ENCODE results near the gene DNHD1.

The DNHD1 gene

GRCh38 chr11:6565325-6565724 is 68.2 kb downstream of the DNHD1 start:
- no peak for DNase-seq

DNA sequence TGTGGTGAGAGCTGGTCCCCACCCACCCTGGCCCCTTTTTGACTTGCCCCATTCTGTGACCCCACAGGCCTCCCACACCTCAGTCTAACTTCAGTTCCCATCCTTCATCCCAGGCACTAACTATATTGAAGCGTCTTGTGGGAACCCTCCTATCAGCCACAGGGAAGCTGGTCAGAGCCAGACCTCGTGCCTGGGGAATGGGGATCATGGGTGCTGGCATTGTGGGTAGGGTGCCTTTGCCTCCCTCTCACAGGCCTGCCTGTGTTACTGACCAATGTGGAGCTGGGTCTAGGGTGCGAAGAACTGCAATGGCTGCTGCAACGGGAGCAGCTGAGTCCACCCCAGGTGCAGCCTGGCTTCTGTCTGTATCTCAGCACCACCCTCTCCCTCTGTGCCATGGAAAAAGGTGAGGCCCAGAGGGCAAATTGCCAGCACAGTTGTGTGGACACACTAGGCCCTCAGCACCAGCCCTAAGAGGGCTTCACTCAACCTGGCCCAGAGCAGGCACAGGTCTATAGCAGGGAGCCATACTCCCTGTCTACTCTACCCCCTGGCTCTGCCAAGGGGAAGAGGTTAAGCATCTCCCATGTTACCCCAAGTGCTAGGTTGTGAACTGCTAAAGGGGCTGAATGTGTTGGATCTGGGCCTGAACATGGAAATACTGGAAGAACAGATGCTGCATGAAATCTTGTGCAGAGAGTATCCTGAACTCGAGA is 69.1 kb downstream of the DNHD1 start:
- DNase-seq = no peak

GRCh38 chr11:6566704-6567370 is 69.8 kb downstream of the DNHD1 start:
- DNase-seq = peak; percentile 36

- no peak for DNase-seq
Observed at GRCh38 chr11:6567371-6567745, 70.3 kb downstream of the DNHD1 start.

DNA sequence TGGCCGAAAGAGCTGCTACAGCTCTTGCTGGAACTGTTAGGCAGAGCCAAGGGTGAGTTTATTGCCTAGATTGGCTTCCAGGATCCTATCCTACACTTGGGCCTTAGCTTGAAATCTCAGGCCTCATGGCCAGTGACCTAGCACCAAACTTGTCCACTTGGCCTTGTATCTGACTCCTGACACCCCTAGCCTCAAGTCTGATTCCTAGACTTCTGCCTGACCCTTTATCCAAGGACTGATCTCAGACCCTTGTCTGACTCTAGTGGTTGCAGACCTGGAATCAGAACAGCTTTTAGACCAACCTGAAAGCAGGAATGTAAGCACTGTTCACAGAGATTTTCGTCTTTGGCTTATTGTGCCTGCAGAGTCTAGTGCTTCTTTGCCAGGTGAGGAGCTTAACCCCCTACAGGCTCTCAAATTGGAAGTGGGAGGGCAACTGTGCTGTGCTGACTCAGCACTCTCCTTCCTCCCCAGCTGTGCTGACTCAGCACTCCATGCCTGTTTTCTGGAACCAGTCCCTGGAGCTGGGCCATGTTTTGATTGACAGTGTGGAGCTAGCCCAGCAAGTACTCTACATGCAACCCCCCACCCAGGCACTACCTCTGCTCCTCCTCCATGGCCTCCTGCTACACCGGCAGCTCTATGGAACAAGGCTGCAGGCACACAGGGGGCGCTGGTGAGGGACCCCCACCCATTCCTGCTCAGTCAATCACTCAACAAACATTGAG is 71.3 kb downstream of the DNHD1 start:
- peak; percentile 61 for DNase-seq

GRCh38 chr11:6569706-6570105 is 72.6 kb downstream of the DNHD1 start:
- DNase-seq = no peak

DNA sequence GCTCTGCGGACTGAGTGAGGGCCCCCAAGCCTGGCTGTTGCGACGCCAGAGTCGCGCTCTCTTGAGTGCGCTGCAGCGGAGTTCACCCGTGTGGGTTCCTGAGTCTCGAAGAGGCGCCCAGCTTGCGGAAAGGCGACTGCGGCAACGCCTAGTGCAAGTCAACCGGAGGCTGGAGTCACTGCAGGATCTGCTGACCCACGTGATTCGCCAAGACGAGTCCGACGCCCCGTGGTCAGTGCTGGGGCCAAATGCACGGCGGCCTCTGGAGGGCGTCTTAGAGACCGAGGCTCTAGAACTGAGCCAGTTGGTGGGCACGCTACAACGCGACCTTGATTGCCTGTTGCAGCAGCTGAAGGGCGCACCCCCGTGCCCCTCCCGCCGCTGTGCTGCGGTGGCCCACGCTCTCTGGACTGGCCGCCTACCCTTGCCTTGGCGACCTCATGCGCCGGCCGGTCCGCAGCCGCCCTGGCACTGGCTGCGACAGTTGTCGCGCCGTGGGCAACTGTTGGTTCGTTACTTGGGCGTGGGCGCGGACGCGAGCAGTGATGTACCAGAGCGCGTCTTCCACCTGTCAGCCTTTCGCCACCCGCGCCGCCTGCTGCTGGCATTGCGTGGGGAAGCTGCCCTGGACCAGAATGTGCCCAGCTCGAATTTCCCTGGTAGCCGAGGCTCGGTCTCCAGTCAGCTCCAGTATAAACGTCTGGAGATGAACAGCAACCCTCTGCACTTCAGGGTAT is 73.8 kb downstream of the DNHD1 start:
- no peak for DNase-seq

DNA sequence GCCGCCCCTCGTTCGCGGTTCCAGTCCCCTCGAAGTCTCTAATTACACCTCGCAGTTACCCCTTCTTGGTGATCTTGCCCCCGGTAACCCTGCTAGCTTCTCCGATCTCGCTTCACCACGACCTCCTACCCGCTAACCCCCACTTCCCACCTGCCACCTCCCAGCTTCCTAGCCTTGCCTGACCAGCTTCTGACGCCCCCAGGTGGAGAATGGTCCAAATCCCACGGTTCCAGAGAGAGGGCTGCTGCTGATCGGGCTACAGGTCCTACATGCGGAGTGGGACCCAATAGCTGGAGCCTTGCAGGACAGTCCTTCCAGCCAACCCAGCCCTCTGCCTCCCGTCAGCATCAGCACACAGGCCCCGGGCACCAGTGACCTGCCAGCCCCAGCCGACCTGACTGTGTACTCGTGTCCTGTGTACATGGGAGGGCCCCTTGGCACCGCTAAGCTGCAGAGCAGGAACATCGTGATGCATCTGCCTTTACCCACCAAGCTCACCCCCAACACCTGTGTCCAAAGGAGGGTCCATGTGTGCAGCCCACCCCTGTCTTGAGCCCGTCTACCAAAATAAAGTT is 74.4 kb downstream of the DNHD1 start:
- DNase-seq = no peak

- no peak for DNase-seq
Observed at GRCh38 chr11:6572215-6572614, 75.1 kb downstream of the DNHD1 start.

- no peak for DNase-seq
Observed at GRCh38 chr11:6574816-6575715, 78.0 kb downstream of the DNHD1 start.

GRCh38 chr11:6576471-6577373 is 79.6 kb downstream of the DNHD1 start:
- no peak for DNase-seq

GRCh38 chr11:6578134-6578533 is 81.1 kb downstream of the DNHD1 start:
- DNase-seq = no peak

DNA sequence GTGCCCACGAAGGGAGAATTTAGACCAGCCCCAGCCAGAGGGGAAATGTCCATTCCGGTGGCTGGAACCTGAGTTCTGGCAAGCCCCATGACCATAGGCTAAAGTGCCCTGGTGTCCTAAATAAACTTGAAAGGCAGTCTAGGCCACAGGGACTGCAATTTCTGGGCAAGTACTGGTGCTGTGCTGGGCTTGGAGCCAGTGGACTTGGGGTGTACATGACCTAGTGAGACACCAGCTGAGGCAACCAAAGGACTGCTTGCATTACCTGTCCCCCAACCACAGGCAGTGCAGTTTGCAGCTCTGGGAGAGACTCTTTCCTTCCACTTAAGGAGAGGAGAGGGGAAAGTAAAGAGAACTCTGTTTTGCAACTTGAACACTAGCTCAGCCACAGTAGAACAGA is 82.6 kb downstream of the DNHD1 start:
- no peak for DNase-seq

DNA sequence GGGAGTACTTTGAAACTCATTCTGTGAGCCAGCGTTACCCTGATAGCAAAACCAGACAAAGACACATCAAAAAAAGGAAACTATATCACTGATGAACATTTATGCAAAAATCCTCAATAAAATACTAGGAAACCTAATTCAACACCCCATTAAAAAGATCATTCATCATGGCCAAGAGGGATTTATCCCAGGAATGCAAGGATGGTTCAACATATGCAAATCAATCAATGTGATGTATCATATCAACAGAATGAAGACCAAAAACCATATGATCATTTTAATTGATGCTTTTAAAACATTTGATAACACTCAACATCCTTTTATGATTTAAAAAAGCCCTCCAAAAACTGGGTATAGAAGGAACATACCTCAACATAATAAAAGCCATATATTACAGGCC is 86.5 kb downstream of the DNHD1 start:
- no peak for DNase-seq

GRCh38 chr11:6584528-6584927 is 87.4 kb downstream of the DNHD1 start:
- DNase-seq = no peak

- no peak for DNase-seq
Observed at GRCh38 chr11:6586434-6587359, 89.6 kb downstream of the DNHD1 start.

GRCh38 chr11:6587360-6587953 is 90.4 kb downstream of the DNHD1 start:
- no peak for DNase-seq

DNA sequence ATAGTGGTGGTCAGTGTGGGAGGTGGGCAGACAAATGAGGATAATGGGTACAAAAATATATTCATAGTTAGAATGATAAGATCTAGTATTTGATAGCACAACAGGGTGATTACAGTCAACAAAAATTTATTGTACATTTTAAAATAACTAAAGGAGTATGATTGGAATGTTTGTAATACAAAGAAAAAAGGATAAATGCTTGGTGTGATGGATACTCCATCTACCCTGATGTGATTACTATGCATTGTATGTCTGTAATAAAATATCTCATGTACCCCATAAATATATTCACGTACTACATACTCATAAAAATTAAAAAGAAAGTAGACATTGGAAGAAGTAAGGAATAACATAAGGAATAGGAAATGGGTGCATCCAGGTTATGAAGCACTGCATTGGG is 90.9 kb downstream of the DNHD1 start:
- no peak for DNase-seq

- DNase-seq = no peak
Observed at GRCh38 chr11:6594142-6594768, 97.2 kb downstream of the DNHD1 start.
